K562 treated with DMSO at 1 percent for 4 hours (cell line): ENCODE results near the gene ZBTB14. TPM values are rescaled to one million over a fixed set of nuclear protein-coding genes. Genes with fewer than 3 reads are reported as not detected.

Experiments
- total RNA-seq: library from RNA; unstranded; fragments of 300-600 nt; gene quantifications from 2 replicates; pipeline ENCODE4 v1.2.3, GENCODE V29; 2022; ENCODE audit not compliant: insufficient read depth

The ZBTB14 gene, protein sequence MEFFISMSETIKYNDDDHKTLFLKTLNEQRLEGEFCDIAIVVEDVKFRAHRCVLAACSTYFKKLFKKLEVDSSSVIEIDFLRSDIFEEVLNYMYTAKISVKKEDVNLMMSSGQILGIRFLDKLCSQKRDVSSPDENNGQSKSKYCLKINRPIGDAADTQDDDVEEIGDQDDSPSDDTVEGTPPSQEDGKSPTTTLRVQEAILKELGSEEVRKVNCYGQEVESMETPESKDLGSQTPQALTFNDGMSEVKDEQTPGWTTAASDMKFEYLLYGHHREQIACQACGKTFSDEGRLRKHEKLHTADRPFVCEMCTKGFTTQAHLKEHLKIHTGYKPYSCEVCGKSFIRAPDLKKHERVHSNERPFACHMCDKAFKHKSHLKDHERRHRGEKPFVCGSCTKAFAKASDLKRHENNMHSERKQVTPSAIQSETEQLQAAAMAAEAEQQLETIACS
- 3.6 and 6.1 TPM in 2 replicates for total RNA-seq

DNA sequence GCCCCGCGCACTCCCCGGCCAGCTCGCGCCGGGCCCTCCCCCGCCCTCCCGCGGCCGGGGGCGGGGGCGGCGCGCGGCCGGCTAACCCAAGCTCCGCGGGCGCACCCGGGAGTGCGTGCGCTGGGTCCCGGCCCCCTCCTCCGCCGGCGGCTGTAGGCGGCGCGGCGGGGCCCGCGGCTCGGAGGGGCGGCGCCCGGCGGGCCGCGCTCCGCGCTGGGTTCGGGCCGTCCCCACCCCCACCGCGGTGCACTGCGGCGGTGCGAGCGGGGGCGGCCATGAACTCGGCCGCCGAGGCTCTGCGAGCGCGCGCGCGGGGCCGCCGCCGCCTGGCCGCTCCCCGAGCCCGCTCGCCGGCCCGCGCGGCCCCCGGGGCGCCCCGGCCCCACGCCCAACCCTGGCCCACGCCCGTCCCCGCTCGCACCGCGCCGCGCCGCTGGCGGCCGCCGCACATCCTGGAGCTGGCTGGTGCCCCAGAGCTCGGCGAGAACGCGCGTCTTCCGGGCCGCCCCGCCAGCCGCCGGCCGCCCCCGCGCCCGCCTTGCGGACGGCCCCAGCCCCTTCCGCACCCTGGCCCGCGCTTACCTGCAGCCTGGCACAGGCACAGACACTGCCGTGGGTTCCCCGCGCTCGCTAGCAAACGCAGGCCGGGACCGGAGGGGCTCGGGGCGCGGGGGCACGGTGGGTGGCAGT lies at the start of gene ZBTB14:
TSS of gene ZBTB14 (minus strand) at position 496 of the 690 bp plus-strand sequence. CDS start 2,480 bp downstream, outside the sequence.

Other genes starting within 250 kb of the ZBTB14 start
- not detected in 2 replicates for gene AKAIN1, start 98.5 kb downstream of the ZBTB14 start, total RNA-seq
- gene EPB41L3, start 248.3 kb upstream of the ZBTB14 start, total RNA-seq = not detected in 2 replicates